IMR-90 (cell line): ENCODE results near the gene ANTXR2. TPM values are rescaled to one million over a fixed set of nuclear protein-coding genes. Genes with fewer than 3 reads are reported as not detected.
A peak's percentile ranks its signal among the peaks of the same experiment; 100 is the strongest.

ENCODE experiments used
- ATAC-seq: fragments of 200-7000 bp; cut with Tn5 transposase; 2 replicates; pipeline ENCODE4 v1.9.1; 2020; ENCODE audit warnings: low read depth, mild to moderate bottlenecking, moderate library complexity
- BruUV-seq: library from RNA; stranded (reverse); fragments of 400-500 nt; replicated peaks from 2 replicates; lab custom pipeline; 2021; lab: Mats Ljungman, UMichigan
- CTCF ChIA-PET: fragments of 300-600 bp; formaldehyde crosslinking; extraction: SDS; loops from one replicate; lab custom pipeline; 2021; ENCODE audit warnings: antibody characterized with exemption; lab: Yijun Ruan, JAX
- POLR2A ChIA-PET: fragments of 300-600 bp; sonication (Branson Sonifier 250); formaldehyde crosslinking; loops from one replicate; lab custom pipeline; 2022; ENCODE audit warnings: antibody characterized with exemption; ENCODE audit not compliant: unreplicated experiment; lab: Charles Lee
- DNase-seq: peaks from one replicate; pipeline ENCODE4 v3.0.0; 2013
- H2AFZ ChIP-seq: replicated peaks from 2 replicates; pipeline ENCODE3; 2013; ENCODE audit warnings: low read length, mild to moderate bottlenecking; ENCODE audit not compliant: poor library complexity
- H2AK5ac ChIP-seq: 2 replicates; pipeline ENCODE4 v1.6.1; 2013; ENCODE audit warnings: low read depth, low read length, inconsistent platforms
- H2AK9ac ChIP-seq: replicated peaks from 2 replicates; pipeline ENCODE3; 2013; ENCODE audit warnings: mild to moderate bottlenecking, low read depth, low read length, moderate library complexity; ENCODE audit not compliant: poor library complexity
- H2BK120ac ChIP-seq: 2 replicates; pipeline ENCODE4 v1.6.1; 2013; ENCODE audit warnings: low read depth, low read length, inconsistent platforms
- H2BK15ac ChIP-seq: 3 replicates; pipeline ENCODE4 v1.6.1; 2013; ENCODE audit warnings: low read depth, low read length, inconsistent platforms
- H2BK20ac ChIP-seq: 2 replicates; pipeline ENCODE4 v1.6.1; 2013; ENCODE audit warnings: low read depth, mild to moderate bottlenecking, inconsistent platforms, low read length, moderate library complexity
- H2BK5ac ChIP-seq: 2 replicates; pipeline ENCODE4 v1.6.1; 2013; ENCODE audit warnings: mild to moderate bottlenecking, low read depth, low read length, inconsistent platforms; ENCODE audit not compliant: poor library complexity, severe bottlenecking
- H3K14ac ChIP-seq: replicated peaks from 2 replicates; pipeline ENCODE4 v1.6.1; 2013; ENCODE audit warnings: low read depth, low read length, inconsistent platforms
- H3K18ac ChIP-seq: 2 replicates; pipeline ENCODE4 v1.6.1; 2013; ENCODE audit warnings: low read depth, low read length, control low read depth
- H3K23ac ChIP-seq: 2 replicates; pipeline ENCODE4 v1.6.1; 2013; ENCODE audit warnings: low read depth, low read length, inconsistent platforms
- H3K27ac ChIP-seq: 2 replicates; pipeline ENCODE4 v1.5.1; 2013; ENCODE audit warnings: mild to moderate bottlenecking, control low read depth, low read length; ENCODE audit not compliant: insufficient read depth
- H3K27me3 ChIP-seq: 2 replicates; pipeline ENCODE4 v1.6.1; 2013; ENCODE audit warnings: low read length; ENCODE audit not compliant: control insufficient read depth, insufficient read depth
- H3K36me3 ChIP-seq: 2 replicates; pipeline ENCODE4 v1.6.1; 2013; ENCODE audit warnings: low read length, mixed read lengths; ENCODE audit not compliant: control insufficient read depth, insufficient read depth
- H3K4ac ChIP-seq: 2 replicates; pipeline ENCODE4 v1.6.1; 2013; ENCODE audit warnings: low read depth, low read length, inconsistent platforms
- H3K4me1 ChIP-seq: 2 replicates; pipeline ENCODE4 v1.6.1; 2013; ENCODE audit warnings: low read length, mixed read lengths; ENCODE audit not compliant: control insufficient read depth, insufficient read depth
- H3K4me2 ChIP-seq: 2 replicates; pipeline ENCODE4 v1.6.1; 2013; ENCODE audit warnings: low read depth, mild to moderate bottlenecking, control low read depth, low read length, moderate library complexity
- H3K4me3 ChIP-seq: 2 replicates; pipeline ENCODE4 v1.5.1; 2013; ENCODE audit warnings: low read depth, mild to moderate bottlenecking, control low read depth, low read length, moderate library complexity; ENCODE audit not compliant: insufficient read depth
- H3K56ac ChIP-seq: 2 replicates; pipeline ENCODE4 v1.6.1; 2013; ENCODE audit warnings: low read length, inconsistent platforms; ENCODE audit not compliant: insufficient read depth; ENCODE audit errors: extremely low read depth
- H3K79me1 ChIP-seq, 2 experiments: 2 replicates each; pipeline ENCODE4 v1.6.1; 2013; ENCODE audit warnings: low read length in 2 of 2, inconsistent platforms in 1 of 2, low read depth in 1 of 2
- H3K9ac ChIP-seq: 2 replicates; pipeline ENCODE4 v1.6.1; 2013; ENCODE audit warnings: low read depth, low read length, control low read depth
- H3K9me1 ChIP-seq: 2 replicates; pipeline ENCODE4 v1.6.1; 2013; ENCODE audit warnings: low read length, inconsistent platforms; ENCODE audit not compliant: insufficient read depth
- H3K9me3 ChIP-seq: 2 replicates; pipeline ENCODE4 v1.6.1; 2013; ENCODE audit warnings: low read length; ENCODE audit not compliant: control insufficient read depth, insufficient read depth
- H4K20me1 ChIP-seq: 2 replicates; pipeline ENCODE4 v1.6.1; 2013; ENCODE audit warnings: low read length, inconsistent platforms; ENCODE audit not compliant: insufficient read depth
- H4K5ac ChIP-seq: 2 replicates; pipeline ENCODE4 v1.6.1; 2013; ENCODE audit warnings: mild to moderate bottlenecking, low read depth, low read length, control low read depth
- H4K8ac ChIP-seq, 2 experiments: 2 replicates each; pipeline ENCODE4 v1.6.1; 2013; ENCODE audit warnings: low read depth in 2 of 2, low read length in 2 of 2, control low read depth in 1 of 2, inconsistent platforms in 1 of 2
- H4K91ac ChIP-seq: 2 replicates; pipeline ENCODE4 v1.6.1; 2013; ENCODE audit warnings: low read depth, low read length, inconsistent platforms; ENCODE audit not compliant: insufficient read depth
- CHD1 ChIP-seq: IDR thresholded peaks from 2 replicates; pipeline ENCODE4 v1.6.1; 2012; ENCODE audit warnings: low read depth, low read length, improper control_type of control experiment
- SMC3 ChIP-seq: fragments of 150-350 bp; IDR thresholded peaks from 2 replicates; pipeline ENCODE4 v1.6.1; 2016; ENCODE audit warnings: low read depth, mild to moderate bottlenecking, antibody characterized with exemption, low read length, moderate library complexity
- WGBS, 2 experiments: methylation state at CpG; one replicate each; pipeline versions ENCODE4 v1.1.5 to v1.1.7; 2013; ENCODE audit warnings: missing lambda C conversion rate in 2 of 2; ENCODE audit not compliant: insufficient read length in 1 of 2; ENCODE audit errors: extremely low coverage in 2 of 2; 5-methylcytosine and 5-hydroxymethylcytosine counted together
- dilution Hi-C: fragments of 300-500 bp; cut with HindIII; formaldehyde crosslinking; loops from one replicate; pipeline ENCODE4 v1.14.3; 2018; ENCODE audit warnings: low sequenced_read_pairs; ENCODE audit not compliant: unreplicated experiment
- in situ Hi-C: fragments of 300-500 bp; cut with MboI; formaldehyde crosslinking; loops from 3 replicates; pipeline ENCODE4 v1.14.3; 2019; ENCODE audit warnings: low sequenced_read_pairs, inconsistent platforms, mixed read lengths
- intact Hi-C: fragments of 100-400 bp; cut with micrococcal nuclease; formaldehyde crosslinking; loops from 2 replicates; pipeline ENCODE4 v1.10.0; 2022
- polyA plus RNA-seq, 3 experiments: library from polyadenylated mRNA; depleted of rRNA; stranded (reverse); fragments of >200 nt; gene quantifications; 2 replicates each; pipeline ENCODE4 v1.2.3, GENCODE V29; 2012; ENCODE audit warnings: low replicate concordance in 1 of 3
- total RNA-seq: library from RNA; depleted of rRNA; stranded (reverse); fragments of >200 nt; gene quantifications from 2 replicates; pipeline ENCODE4 v1.2.3, GENCODE V29; 2012

ANTXR2 gene
- total and polyA plus RNA-seq, 2 of the 4 experiments (the other 2 are of a cell fraction), result 46.8 to 88.5 TPM

GRCh38 chr4:79947386-79947785 is 125.6 kb downstream of the ANTXR2 start:
- Histone ChIP-seq H3K4me1 (no peaks in the 10 kb centered on the region), H4K8ac (no peak overlapping the region), H3K4me2 (no peak overlapping the region), H3K14ac (peak overlapping the region; percentile 58), H3K27ac (no peak overlapping the region), H2BK15ac (no peak overlapping the region), H3K79me1 (peaks cover 4 to 23% of the 10 kb centered on the region in 2 experiments; a peak in 3 of 4 replicates), H3K36me3 (0 out of 2 replicates have a peak, but pooled peaks cover 2% of the 10 kb centered on the region), H2AK9ac (no peak overlapping the region), H3K4ac (no peak overlapping the region), H4K91ac (no peak overlapping the region), H3K9me3 (no peaks in the 10 kb centered on the region), H3K56ac (no peak overlapping the region), H2BK120ac (no peak overlapping the region), H3K27me3 (no peaks in the 10 kb centered on the region), H2BK20ac (peak overlapping the region; percentile 67), H3K9ac (no peak overlapping the region), H3K9me1 (no peaks in the 10 kb centered on the region; the same call in 1 of the 2 replicates), H4K20me1 (no peaks in the 10 kb centered on the region), H2AFZ (no peak overlapping the region), H2BK5ac (no peak overlapping the region), H4K5ac (no peak overlapping the region), H3K18ac (no peak overlapping the region), H3K4me3 (no peak overlapping the region), H3K23ac (peak overlapping the region; percentile 73; the same call in 1 of the 2 replicates), H2AK5ac (peak overlapping the region; percentile 67; the same call in 1 of the 2 replicates)
- BruUV-seq, result no TSS peak
- WGBS, 2 experiments, result 88% methylated on average over 1 of the region's 1 CpG; no CpG with 5 or more reads in 1 of the 2 experiments
- TF ChIP-seq SMC3, result no peak
- no peak for TF ChIP-seq CHD1
- no peak for DNase-seq
- dilution Hi-C loops (no loop called here), in situ Hi-C loops (no loop called here), intact Hi-C loops (no loop called here)
- ChIA-PET CTCF (no interaction called here), POLR2A (no interaction called here)
- no peak for ATAC-seq
